Measurements from ENCODE around the gene CSH2.
"Not testable (repeated sequence)": the region's sequence is repeated elsewhere in the genome, so short reads cannot be mapped to it uniquely, and the experiment has no call there.

CSH2 gene

DNA sequence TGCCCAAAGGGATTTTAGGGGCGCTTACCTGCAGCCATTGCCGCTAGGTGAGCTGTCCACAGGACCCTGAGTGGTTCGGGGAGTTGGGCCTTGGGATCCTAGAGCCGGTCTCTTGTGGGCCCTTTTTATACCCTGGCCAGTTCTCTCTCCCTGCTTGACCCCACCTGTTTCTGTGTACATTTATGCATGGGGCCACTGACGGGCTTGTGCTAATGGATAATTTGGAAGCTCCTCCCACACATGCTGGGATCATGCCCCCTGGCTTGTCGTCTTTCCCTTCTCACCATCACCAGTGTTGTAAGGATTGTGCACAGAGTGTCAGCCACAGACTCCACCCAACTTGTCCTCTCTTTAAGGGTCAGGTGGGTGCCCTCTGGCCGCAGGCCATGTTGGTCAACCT lies at the start of gene CSH2:
TSS of gene CSH2 (minus strand) at position 101 of the 400 bp plus-strand sequence. CDS start at position 38, 63 bp downstream.
- H3K4me3 ChIP-seq (ENCODE audit: control insufficient read depth, low read depth, low read length) = not testable (repeated sequence)

DNA sequence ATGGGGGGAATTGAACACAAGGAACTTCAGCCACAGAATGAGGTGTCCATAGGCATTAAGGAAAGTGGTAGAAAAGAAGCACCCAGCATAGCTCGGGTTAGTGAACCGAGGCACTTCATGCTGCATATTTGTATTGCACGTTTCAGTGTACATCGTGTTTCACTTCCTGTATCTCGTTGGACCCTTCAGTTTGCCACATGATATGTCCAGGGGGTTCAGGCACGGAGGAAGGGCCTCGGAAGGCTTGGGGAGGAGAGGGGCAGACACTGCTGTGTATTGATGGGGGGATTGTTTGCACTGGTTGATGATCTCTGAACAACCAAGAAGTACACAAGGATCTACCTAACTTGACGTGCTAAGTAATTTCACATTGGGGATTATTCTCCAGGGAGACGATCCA lies 48.9 kb upstream of the CSH2 start:
- not testable (repeated sequence) for DNase-seq (ENCODE audit: low read depth); H3K4me3 ChIP-seq (ENCODE audit: control insufficient read depth, low read depth, low read length)

More for the DNA sequence above, at the start of gene CSH2:
- not testable (repeated sequence) for DNase-seq (ENCODE audit: low read depth)

DNA sequence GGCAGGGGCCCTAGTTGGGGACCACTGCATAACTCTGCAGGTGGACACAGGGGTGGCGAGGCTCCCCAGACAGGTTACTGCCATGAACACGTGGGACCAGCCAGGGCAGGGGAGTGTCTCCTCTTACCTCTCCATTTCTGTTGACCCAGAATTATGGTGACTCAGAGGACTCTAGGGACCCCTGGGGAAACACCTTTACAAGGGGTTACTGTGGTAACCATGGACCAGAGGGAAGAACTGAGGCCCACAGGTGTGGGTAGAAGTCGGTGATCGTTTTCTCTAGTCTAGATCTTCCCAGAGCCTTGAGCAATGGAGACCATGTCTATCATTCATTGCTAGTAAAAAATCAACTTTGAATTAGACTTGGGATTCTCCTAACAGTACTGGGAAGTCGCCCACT lies 47.3 kb upstream of the CSH2 start:
- not testable (repeated sequence) for H3K4me3 ChIP-seq (ENCODE audit: control insufficient read depth, low read depth, low read length); DNase-seq (ENCODE audit: low read depth)

DNA sequence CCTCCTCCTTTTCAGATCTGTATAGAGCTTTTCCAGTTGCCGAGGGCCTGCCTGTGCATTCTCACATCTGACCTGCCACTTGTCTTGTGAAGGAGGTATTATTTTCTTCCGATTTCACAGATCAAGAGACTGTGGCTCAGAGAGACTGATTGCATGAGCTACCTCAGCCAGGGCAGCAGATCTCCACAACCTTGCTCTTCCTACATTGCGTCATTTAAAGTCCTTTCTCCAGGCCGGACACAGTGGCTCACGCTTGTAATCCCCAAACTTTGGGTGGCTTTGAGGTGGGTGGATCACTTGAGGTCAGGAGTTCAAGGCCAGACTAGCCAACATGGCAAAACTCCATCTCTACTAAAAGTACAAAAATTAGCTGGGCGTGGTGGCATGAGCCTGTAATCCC lies 46.6 kb upstream of the CSH2 start:
- H3K4me3 ChIP-seq (ENCODE audit: control insufficient read depth, low read depth, low read length); DNase-seq (ENCODE audit: low read depth): not testable (repeated sequence)

DNA sequence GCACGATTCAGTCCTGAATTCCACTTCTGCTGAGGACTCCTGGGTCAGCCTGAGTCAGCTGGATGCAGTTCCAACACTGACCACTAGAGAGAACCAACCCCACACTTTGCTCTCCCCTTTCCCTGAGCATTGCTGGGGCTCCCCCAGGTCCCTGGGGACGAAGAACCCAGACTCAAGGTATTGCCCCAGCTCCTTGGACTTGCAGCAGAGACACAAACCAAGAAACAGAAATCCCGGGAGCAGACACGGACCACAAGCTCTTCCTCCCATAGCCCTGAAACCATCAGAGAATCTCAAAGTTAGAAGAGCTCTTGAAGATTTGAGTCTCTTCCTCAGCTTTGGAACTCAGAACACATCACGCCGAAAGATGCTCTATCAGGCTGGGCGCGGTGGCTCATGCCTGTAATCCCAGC lies 45.8 kb upstream of the CSH2 start:
- TF ChIP-seq, protein P1, sequence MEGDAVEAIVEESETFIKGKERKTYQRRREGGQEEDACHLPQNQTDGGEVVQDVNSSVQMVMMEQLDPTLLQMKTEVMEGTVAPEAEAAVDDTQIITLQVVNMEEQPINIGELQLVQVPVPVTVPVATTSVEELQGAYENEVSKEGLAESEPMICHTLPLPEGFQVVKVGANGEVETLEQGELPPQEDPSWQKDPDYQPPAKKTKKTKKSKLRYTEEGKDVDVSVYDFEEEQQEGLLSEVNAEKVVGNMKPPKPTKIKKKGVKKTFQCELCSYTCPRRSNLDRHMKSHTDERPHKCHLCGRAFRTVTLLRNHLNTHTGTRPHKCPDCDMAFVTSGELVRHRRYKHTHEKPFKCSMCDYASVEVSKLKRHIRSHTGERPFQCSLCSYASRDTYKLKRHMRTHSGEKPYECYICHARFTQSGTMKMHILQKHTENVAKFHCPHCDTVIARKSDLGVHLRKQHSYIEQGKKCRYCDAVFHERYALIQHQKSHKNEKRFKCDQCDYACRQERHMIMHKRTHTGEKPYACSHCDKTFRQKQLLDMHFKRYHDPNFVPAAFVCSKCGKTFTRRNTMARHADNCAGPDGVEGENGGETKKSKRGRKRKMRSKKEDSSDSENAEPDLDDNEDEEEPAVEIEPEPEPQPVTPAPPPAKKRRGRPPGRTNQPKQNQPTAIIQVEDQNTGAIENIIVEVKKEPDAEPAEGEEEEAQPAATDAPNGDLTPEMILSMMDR (conservative IDR thresholded peaks at IDR 0.05; ENCODE audit: control insufficient read depth, insufficient read depth, low read depth, low read length) = peak; percentile 87
- DNase-seq (ENCODE audit: low read depth) = peak; percentile 51
- no peak overlapping the region for H3K4me3 ChIP-seq (ENCODE audit: control insufficient read depth, low read depth, low read length)

DNA sequence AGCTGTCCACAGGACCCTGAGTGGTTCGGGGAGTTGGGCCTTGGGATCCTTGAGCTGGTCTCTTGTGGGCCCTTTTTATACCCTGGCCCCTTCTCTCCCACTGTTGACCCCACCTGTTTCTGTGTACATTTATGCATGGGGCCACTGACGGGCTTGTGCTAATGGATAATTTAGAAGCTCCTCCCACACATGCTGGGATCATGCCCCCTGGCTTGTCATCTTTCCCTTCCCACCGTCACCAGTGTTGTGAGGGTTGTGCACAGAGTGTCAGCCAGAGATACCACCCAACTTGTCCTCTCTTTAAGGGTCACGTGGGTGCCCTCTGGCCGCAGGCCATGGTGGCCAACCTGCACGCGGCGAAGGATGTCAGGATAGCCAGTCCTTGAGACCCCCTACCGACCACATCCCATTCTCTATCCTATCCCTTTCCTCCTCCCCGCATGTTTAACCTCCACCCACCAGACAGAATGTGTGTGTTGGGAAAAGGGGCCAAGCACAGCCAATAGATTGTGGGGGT lies 45.4 kb upstream of the CSH2 start, which contains the start of gene GH1:
TSS of gene GH1 (minus strand) at position 51 of the 517 bp plus-strand sequence. CDS start 63 bp downstream, outside the sequence.
- not testable (repeated sequence) for DNase-seq (ENCODE audit: low read depth); H3K4me3 ChIP-seq (ENCODE audit: control insufficient read depth, low read depth, low read length)

DNA sequence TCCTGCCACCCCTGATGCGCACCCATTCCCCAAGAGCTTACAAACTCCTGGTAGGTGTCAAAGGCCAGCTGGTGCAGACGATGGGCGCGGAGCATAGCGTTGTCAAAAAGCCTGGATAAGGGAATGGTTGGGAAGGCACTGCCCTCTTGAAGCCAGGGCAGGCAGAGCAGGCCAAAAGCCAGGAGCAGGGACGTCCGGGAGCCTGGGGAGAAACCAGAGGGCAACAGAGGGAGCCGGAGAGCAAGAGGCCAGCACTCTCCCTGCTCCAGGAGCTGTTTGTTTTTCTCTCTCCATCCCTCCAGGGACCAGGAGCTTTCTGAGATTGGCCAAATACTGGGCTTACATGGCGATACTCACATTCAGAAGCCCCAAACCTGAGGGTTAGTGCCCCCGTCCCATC lies 44.8 kb upstream of the CSH2 start:
- TF ChIP-seq, protein P1 (conservative IDR thresholded peaks at IDR 0.05; ENCODE audit: control insufficient read depth, insufficient read depth, low read depth, low read length) = no peak
- DNase-seq (ENCODE audit: low read depth) = no peak
- H3K4me3 ChIP-seq (ENCODE audit: control insufficient read depth, low read depth, low read length) = no peak overlapping the region

DNA sequence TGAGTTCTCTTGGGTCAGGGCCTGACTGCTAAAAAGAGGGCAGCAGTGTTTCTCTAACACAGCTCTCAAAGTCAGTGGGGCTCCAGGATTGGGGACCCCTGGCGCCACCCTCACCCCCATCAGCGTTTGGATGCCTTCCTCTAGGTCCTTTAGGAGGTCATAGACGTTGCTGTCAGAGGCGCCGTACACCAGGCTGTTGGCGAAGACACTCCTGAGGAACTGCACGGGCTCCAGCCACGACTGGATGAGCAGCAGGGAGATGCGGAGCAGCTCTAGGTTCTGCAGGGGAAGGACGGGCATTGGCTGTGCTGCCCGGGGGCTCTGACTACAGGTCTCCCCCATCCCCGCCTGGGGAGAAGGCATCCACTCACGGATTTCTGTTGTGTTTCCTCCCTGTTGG lies 44.2 kb upstream of the CSH2 start:
- H3K4me3 ChIP-seq (ENCODE audit: control insufficient read depth, low read depth, low read length) = no peak overlapping the region
- DNase-seq (ENCODE audit: low read depth) = no peak
- TF ChIP-seq, protein P1 (conservative IDR thresholded peaks at IDR 0.05; ENCODE audit: control insufficient read depth, insufficient read depth, low read depth, low read length) = no peak

DNA sequence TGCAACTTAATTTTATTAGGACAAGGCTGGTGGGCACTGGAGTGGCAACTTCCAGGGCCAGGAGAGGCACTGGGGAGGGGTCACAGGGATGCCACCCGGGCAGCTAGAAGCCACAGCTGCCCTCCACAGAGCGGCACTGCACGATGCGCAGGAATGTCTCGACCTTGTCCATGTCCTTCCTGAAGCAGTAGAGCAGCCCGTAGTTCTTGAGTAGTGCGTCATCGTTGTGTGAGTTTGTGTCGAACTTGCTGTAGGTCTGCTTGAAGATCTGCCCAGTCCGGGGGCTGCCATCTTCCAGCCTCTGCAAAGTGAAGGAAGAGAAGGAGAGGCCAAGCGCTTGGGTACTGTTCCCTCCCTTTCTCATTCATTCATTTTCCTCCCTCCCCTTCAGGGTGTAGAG lies 43.7 kb upstream of the CSH2 start:
- DNase-seq (ENCODE audit: low read depth); H3K4me3 ChIP-seq (ENCODE audit: control insufficient read depth, low read depth, low read length): not testable (repeated sequence)

DNA sequence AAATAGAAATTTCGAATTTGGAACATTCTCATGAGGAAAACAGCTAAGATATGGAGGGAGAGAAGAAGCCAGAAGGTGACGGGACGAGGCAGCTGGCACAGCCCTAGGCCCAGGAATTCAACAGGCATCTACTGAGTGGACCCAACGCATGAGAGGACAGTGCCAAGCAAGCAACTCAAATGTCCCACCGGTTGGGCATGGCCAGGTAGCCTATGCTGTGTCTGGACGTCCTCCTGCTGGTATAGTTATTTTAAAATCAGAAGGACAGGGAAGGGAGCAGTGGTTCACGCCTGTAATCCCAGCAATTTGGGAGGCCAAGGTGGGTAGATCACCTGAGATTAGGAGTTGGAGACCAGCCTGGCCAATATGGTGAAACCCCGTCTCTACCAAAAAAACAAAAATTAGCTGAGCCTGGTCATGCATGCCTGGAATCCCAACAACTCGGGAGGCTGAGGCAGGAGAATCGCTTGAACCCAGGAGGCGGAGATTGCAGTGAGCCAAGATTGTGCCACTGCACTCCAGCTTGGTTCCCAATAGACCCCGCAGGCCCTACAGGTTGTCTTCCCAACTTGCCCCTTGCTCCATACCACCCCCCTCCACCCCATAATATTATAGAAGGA lies 43.2 kb upstream of the CSH2 start:
- DNase-seq (ENCODE audit: low read depth) = no peak
- TF ChIP-seq, protein P1 (conservative IDR thresholded peaks at IDR 0.05; ENCODE audit: control insufficient read depth, insufficient read depth, low read depth, low read length) = no peak

DNA sequence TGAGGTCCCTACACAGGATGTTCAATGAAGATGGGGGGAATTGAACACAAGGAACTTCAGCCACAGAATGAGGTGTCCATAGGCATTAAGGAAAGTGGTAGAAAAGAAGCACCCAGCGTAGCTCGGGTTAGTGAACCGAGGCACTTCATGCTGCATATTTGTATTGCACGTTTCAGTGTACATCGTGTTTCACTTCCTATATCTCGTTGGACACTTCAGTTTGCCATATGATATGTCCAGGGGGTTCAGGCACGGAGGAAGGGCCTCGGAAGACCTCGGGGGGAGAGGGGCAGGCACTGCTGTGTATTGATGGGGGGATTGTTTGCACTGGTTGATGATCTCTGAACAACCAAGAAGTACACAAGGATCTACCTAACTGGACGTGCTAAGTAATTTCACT lies 42.3 kb upstream of the CSH2 start:
- not testable (repeated sequence) for DNase-seq (ENCODE audit: low read depth); H3K4me3 ChIP-seq (ENCODE audit: control insufficient read depth, low read depth, low read length)

More for the DNA sequence above, 43.2 kb upstream of the CSH2 start:
- no peak overlapping the region for H3K4me3 ChIP-seq (ENCODE audit: control insufficient read depth, low read depth, low read length)

Data from fibroblast of mammary gland (primary cell).